Endothelial cell of hepatic sinusoid (primary cell): Measurements from ENCODE around the gene LEMD3.
"Not testable (repeated sequence)": the region's sequence is repeated elsewhere in the genome, so short reads cannot be mapped to it uniquely, and the experiment has no call there.

Experiments
- in situ Hi-C: cut with HindIII; loops from 2 replicates; pipeline ENCODE4 v1.10.0; 2017; ENCODE audit warnings: low sequenced_read_pairs

The LEMD3 gene

GRCh38 chr12:65276916-65277530 lies 107.6 kb downstream of the LEMD3 start:
- in situ Hi-C loops: no loop called here

GRCh38 chr12:65277994-65278575 lies 108.7 kb downstream of the LEMD3 start:
- in situ Hi-C loops: no loop called here

- in situ Hi-C loops: no loop called here
These were observed 109.4 kb downstream of the LEMD3 start, which contains the start of gene MSRB3 for GRCh38 chr12:65278576-65279368. TSS of gene MSRB3 (plus strand) at chr12:65278683. CDS start at chr12:65308580, 29,897 bp downstream.

GRCh38 chr12:65279369-65280112 lies 110.2 kb downstream of the LEMD3 start:
- in situ Hi-C loops: no loop called here

GRCh38 chr12:65280306-65280705 lies 110.9 kb downstream of the LEMD3 start:
- in situ Hi-C loops: no loop called here

- in situ Hi-C loops: no loop called here
These were observed 113.5 kb downstream of the LEMD3 start for GRCh38 chr12:65282840-65283239.

GRCh38 chr12:65285532-65285931 lies 116.1 kb downstream of the LEMD3 start:
- in situ Hi-C loops: not testable (repeated sequence)

GRCh38 chr12:65287426-65287825 lies 118.0 kb downstream of the LEMD3 start:
- in situ Hi-C loops: no loop called here

- in situ Hi-C loops: no loop called here
These were observed 122.9 kb downstream of the LEMD3 start for GRCh38 chr12:65292241-65292640.

- in situ Hi-C loops: no loop called here
These were observed 124.4 kb downstream of the LEMD3 start for GRCh38 chr12:65293735-65294134.

GRCh38 chr12:65294641-65295262 lies 125.4 kb downstream of the LEMD3 start:
- in situ Hi-C loops: no loop called here

- in situ Hi-C loops: no loop called here
These were observed 127.3 kb downstream of the LEMD3 start for GRCh38 chr12:65296508-65297265.
